Glutamatergic neuron (in vitro differentiated cells): ENCODE results near the gene TAGLN3. TPM values are rescaled to one million over a fixed set of nuclear protein-coding genes. Genes with fewer than 3 reads are reported as not detected.

Experiments used
- DNase-seq: peaks from one replicate; pipeline ENCODE4 v3.0.0; 2022
- H3K27ac Mint-ChIP-seq: one replicate; pipeline ENCODE4 v1.8.0; 2020; ENCODE audit warnings: mild to moderate bottlenecking, mixed read lengths, inconsistent platforms; ENCODE audit not compliant: unreplicated experiment
- H3K27me3 Mint-ChIP-seq: one replicate; pipeline ENCODE4 v1.8.0; 2020; ENCODE audit warnings: mild to moderate bottlenecking, moderate library complexity, mixed read lengths, inconsistent platforms; ENCODE audit not compliant: unreplicated experiment
- H3K36me3 Mint-ChIP-seq: one replicate; pipeline ENCODE4 v1.8.0; 2020; ENCODE audit warnings: mild to moderate bottlenecking, mixed read lengths, inconsistent platforms; ENCODE audit not compliant: unreplicated experiment
- H3K4me1 Mint-ChIP-seq: one replicate; pipeline ENCODE4 v1.8.0; 2020; ENCODE audit warnings: mild to moderate bottlenecking, low read depth, mixed read lengths, inconsistent platforms; ENCODE audit not compliant: unreplicated experiment
- H3K4me3 Mint-ChIP-seq: one replicate; pipeline ENCODE4 v1.8.0; 2020; ENCODE audit warnings: mild to moderate bottlenecking, mixed read lengths, inconsistent platforms; ENCODE audit not compliant: unreplicated experiment
- H3K9me3 Mint-ChIP-seq: one replicate; pipeline ENCODE4 v1.8.0; 2020; ENCODE audit warnings: mild to moderate bottlenecking, moderate library complexity, mixed read lengths, inconsistent platforms; ENCODE audit not compliant: unreplicated experiment
- total RNA-seq: library from RNA; stranded (reverse); fragmentation: NEBNext Ultra II Directional; extraction: Animal tissue kit (Norgen Biotek cat#: 25700); gene quantifications from one replicate; pipeline ENCODE4 v1.2.1, GENCODE V29; 2021; ENCODE audit not compliant: unreplicated experiment
- TF ChIP-seq, protein P1 (sequence below): fragments of 200-600 bp; sonication (generic); IDR thresholded peaks from one replicate; pipeline ENCODE4 v1.5.0; 2021; ENCODE audit not compliant: partially characterized antibody, unreplicated experiment

The TAGLN3 gene
- total RNA-seq, 1 donor from 2014 or later = 819 TPM

DNA sequence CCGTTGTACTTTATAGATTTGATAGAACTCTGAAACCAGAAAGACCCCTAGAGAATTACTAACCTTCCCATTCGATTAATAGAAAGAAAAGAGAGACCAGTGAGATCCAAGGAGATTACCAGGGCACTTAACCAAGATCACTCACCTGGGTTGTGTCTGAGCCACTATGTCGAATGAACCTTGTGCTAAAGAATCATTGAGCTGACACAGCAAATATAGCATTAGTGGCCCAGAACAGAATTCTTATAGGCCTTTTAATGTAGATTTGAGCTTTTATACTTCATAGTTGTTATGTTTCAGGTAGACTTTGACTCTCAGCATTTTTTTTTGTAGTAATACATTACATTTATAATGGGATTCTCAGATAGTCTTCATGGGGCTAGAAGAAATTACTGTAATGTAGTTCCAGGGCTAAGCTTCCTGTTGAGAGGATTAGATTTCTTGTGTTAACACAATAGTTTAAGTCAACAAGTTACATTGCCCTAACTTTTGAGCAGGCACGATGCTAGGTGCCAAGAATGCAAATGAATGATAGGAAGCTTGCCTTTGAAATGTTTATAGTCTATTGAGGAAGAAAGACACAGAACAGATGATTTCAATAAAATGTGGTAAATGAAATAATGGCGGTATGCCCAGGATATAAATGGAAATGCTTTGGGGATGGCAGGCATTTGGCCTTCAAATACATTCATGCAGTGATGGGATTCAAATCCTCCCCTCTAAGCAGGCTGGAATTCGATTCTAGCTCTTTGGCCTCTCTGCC, 44.3 kb upstream of the TAGLN3 start:
- Mint-ChIP-seq H3K27me3 (no peaks in the 10 kb centered on the region), H3K27ac (peak overlapping the region; percentile 67), H3K4me3 (no peak overlapping the region), H3K36me3 (no peaks in the 10 kb centered on the region), H3K9me3 (peaks cover 3% of the 10 kb centered on the region), H3K4me1 (peaks cover 30% of the 10 kb centered on the region)
- TF ChIP-seq, protein P1, sequence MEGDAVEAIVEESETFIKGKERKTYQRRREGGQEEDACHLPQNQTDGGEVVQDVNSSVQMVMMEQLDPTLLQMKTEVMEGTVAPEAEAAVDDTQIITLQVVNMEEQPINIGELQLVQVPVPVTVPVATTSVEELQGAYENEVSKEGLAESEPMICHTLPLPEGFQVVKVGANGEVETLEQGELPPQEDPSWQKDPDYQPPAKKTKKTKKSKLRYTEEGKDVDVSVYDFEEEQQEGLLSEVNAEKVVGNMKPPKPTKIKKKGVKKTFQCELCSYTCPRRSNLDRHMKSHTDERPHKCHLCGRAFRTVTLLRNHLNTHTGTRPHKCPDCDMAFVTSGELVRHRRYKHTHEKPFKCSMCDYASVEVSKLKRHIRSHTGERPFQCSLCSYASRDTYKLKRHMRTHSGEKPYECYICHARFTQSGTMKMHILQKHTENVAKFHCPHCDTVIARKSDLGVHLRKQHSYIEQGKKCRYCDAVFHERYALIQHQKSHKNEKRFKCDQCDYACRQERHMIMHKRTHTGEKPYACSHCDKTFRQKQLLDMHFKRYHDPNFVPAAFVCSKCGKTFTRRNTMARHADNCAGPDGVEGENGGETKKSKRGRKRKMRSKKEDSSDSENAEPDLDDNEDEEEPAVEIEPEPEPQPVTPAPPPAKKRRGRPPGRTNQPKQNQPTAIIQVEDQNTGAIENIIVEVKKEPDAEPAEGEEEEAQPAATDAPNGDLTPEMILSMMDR = no peak
- no peak for DNase-seq

DNA sequence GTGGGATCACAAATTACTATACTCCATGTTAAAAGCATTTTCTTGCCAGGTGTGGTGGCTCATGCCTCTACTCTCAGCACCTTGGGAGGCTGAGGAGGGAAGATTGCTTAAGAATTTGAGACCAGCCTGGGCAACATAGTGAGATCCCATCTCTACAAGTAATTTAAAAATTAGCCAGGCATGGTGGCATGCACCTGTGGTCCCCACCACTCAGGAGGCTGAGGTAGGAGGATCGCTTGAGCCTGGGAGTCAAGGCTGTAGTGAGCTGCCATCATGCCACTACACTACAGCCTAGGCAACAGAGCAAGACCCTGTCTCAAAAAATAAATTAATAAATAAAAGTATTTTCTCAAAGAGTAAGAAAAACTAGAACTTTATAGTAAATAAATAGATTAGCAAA, 42.8 kb upstream of the TAGLN3 start:
- H3K4me3 Mint-ChIP-seq = no peak overlapping the region
- no peaks in the 10 kb centered on the region for H3K27me3 Mint-ChIP-seq
- H3K27ac Mint-ChIP-seq = no peak overlapping the region
- DNase-seq = no peak
- TF ChIP-seq, protein P1 = no peak
- peaks cover 28% of the 10 kb centered on the region for H3K4me1 Mint-ChIP-seq
- peaks cover 3% of the 10 kb centered on the region for H3K9me3 Mint-ChIP-seq
- no peaks in the 10 kb centered on the region for H3K36me3 Mint-ChIP-seq

GRCh38 chr3:111956449-111956848, 42.3 kb upstream of the TAGLN3 start:
- H3K27me3 Mint-ChIP-seq = no peaks in the 10 kb centered on the region
- TF ChIP-seq, protein P1 = no peak
- H3K4me1 Mint-ChIP-seq = peaks cover 28% of the 10 kb centered on the region
- peaks cover 3% of the 10 kb centered on the region for H3K9me3 Mint-ChIP-seq
- H3K4me3 Mint-ChIP-seq = no peak overlapping the region
- H3K36me3 Mint-ChIP-seq = no peaks in the 10 kb centered on the region
- DNase-seq = no peak
- peak overlapping the region; percentile 20 for H3K27ac Mint-ChIP-seq

DNA sequence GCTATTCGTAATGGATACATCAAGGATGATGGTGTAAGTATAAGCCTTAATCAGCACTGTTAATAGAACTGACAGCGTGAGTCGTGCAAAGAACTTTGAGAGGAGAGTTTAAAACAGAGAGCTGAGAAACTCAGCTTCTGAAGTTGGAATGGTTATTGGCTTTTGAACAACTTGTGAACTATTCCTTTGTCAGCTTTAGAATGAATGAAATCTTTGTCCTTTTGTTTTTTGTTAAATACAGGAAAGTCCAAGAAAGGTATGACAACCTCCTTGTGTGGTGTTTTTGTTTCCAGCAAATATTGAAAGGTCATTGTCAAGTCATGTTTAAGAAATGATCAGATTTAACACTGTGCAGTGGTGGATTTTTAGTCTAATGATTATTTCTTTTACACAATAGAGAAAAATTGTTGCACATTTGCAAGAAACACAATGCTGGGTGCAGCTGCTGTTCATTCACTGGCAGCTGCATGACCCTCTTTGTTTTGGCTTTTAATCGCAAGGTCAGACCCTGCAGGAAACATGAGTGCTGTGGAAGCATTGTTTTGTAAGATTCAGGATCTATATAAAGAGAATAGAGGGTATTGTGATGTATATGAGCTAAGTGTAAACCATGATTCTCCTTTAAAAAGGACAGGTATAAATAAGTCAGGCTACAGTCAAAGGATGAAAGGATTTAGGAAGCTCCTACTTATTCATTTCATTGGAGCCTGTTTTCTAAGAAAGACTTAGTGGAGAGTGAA, 41.6 kb upstream of the TAGLN3 start:
- Mint-ChIP-seq H3K27ac (no peak overlapping the region), H3K36me3 (no peaks in the 10 kb centered on the region), H3K27me3 (no peaks in the 10 kb centered on the region), H3K4me3 (no peak overlapping the region), H3K4me1 (peaks cover 28% of the 10 kb centered on the region), H3K9me3 (peaks cover 3% of the 10 kb centered on the region)
- TF ChIP-seq, protein P1 = no peak
- DNase-seq = no peak

- no peaks in the 10 kb centered on the region for H3K9me3 Mint-ChIP-seq
These were observed 37.1 kb upstream of the TAGLN3 start for GRCh38 chr3:111961461-111962164.

More at GRCh38 chr3:111961461-111962164, 37.1 kb upstream of the TAGLN3 start:
- Mint-ChIP-seq H3K27me3 (no peaks in the 10 kb centered on the region), H3K36me3 (no peaks in the 10 kb centered on the region), H3K4me1 (peaks cover 11% of the 10 kb centered on the region), H3K27ac (no peak overlapping the region), H3K4me3 (no peak overlapping the region)
- no peak for DNase-seq
- TF ChIP-seq, protein P1 = no peak
